ENCODE results near the gene PACRG. TPM values are rescaled to one million over a fixed set of nuclear protein-coding genes. Genes with fewer than 3 reads are reported as not detected.

The PACRG gene
- total and polyA plus RNA-seq, 2 of the 13 experiments (the other 11 are each of a cell fraction or from before 2014, with no cell fraction given) = 0.13 TPM; not detected in 1

DNA sequence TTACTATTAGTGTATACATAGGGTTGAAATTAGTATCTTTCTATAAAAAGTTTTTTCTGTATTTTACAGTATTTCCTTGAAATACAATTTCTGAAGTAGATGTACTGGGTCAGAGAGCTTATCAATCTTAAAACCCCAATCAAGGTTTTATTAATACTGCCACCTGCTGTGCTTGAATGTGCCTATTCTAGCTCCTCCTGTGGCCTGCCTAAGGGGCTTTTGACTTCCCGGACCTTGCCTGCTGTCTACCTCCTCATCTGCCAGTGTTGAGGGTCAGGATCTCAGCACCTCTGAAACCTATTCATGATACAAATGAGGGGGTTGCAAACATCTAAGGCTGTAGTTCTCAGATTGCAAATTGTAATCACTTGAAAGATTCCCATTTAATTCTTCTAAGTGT is 9.2 kb downstream of the PACRG start:
- no TSS peak for BruUV-seq (replicated peaks)
- Histone ChIP-seq H3K4me1 (ENCODE audit: insufficient read depth, low read length) (no peaks in the 10 kb centered on the region), H3K4me3 (replicated peaks in 1 of 3; ENCODE audit: insufficient read depth in 1 of 3, low read depth in 2 of 3, low read length in 3 of 3) (no peak overlapping the region), H3K9ac (ENCODE audit: insufficient read depth, low read depth, low read length) (no peak overlapping the region), H3K9me3 (ENCODE audit: low read length) (no peaks in the 10 kb centered on the region), H2AFZ (ENCODE audit: low read length) (no peak overlapping the region), H3K36me3 (replicated peaks in 1 of 2; ENCODE audit: control insufficient read depth in 1 of 2, insufficient read depth in 2 of 2, low read length in 2 of 2) (no peaks in the 10 kb centered on the region), H3K27ac (ENCODE audit: extremely low read length, insufficient read depth, low read length) (no peak overlapping the region), H3K27me3 (ENCODE audit: control insufficient read depth in 1 of 2, insufficient read depth in 2 of 2, low read length in 2 of 2) (no peaks in the 10 kb centered on the region), H4K20me1 (ENCODE audit: insufficient read depth, low read length) (no peaks in the 10 kb centered on the region; the same call in 1 of the 2 replicates), H3K4me2 (ENCODE audit: low read depth, low read length) (no peak overlapping the region), H3K79me2 (ENCODE audit: insufficient read depth, low read length) (no peaks in the 10 kb centered on the region)
- TF ChIP-seq BRD4 (CRISPR knock-in tag; IDR thresholded peaks at IDR 0.05) (no peak), NFRKB (IDR thresholded peaks at IDR 0.05) (no peak), STAG1 (CRISPR knock-in tag; IDR thresholded peaks at IDR 0.05) (peak; percentile 30), SIX4 (CRISPR knock-in tag; IDR thresholded peaks at IDR 0.05) (no peak), TBL1XR1 (IDR thresholded peaks at IDR 0.05; ENCODE audit: borderline replicate concordance, low read length, partially characterized antibody) (no peak), ZNF781 (CRISPR knock-in tag; IDR thresholded peaks at IDR 0.05; ENCODE audit: borderline replicate concordance, not compliant biosample characterization) (no peak), GATA4 (IDR thresholded peaks at IDR 0.05; ENCODE audit: borderline replicate concordance, low read depth) (no peak)
- TF ChIP-seq, protein P1, sequence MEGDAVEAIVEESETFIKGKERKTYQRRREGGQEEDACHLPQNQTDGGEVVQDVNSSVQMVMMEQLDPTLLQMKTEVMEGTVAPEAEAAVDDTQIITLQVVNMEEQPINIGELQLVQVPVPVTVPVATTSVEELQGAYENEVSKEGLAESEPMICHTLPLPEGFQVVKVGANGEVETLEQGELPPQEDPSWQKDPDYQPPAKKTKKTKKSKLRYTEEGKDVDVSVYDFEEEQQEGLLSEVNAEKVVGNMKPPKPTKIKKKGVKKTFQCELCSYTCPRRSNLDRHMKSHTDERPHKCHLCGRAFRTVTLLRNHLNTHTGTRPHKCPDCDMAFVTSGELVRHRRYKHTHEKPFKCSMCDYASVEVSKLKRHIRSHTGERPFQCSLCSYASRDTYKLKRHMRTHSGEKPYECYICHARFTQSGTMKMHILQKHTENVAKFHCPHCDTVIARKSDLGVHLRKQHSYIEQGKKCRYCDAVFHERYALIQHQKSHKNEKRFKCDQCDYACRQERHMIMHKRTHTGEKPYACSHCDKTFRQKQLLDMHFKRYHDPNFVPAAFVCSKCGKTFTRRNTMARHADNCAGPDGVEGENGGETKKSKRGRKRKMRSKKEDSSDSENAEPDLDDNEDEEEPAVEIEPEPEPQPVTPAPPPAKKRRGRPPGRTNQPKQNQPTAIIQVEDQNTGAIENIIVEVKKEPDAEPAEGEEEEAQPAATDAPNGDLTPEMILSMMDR (CRISPR knock-in tag; IDR thresholded peaks at IDR 0.05) = peak; percentile 37
- intact Hi-C loops (cut with micrococcal nuclease; ENCODE audit: unreplicated experiment) = loop anchor here (2.0 kb wide), 1 partner anchor 294 kb away; no protein-coding TSS in a partner anchor
- FAIRE-seq (no peak), ATAC-seq (peak; percentile 52; the same call in 2 of the 3 replicates), DNase-seq (ENCODE audit: low spot score) (no peak)
- POLR2A ChIA-PET = no interaction called here
- CTCF ChIA-PET (ENCODE audit: low intra/inter-chr PET ratio, low total read pairs) = no interaction called here
- 0% methylated on average over 1 of the region's 1 CpG for WGBS (ENCODE audit: low lambda C conversion rate)
- in situ Hi-C loops (cut with HindIII; ENCODE audit: extremely low pct_ligation_motif_present, low pct_unique_long_range_greater_than_20kb) = loop anchor here (25.0 kb wide), 1 partner anchor 900 kb away; no protein-coding TSS in a partner anchor
